K562 (cell line): Measurements from ENCODE around the gene OSBP2. TPM values are rescaled to one million over a fixed set of nuclear protein-coding genes. Genes with fewer than 3 reads are reported as not detected.

Experiments
- ATAC-seq: fragments of 200-7000 bp; cut with Tn5 transposase; 3 replicates; pipeline ENCODE4 v1.9.1; 2020; ENCODE audit warnings: moderate library complexity
- BruUV-seq: library from RNA; stranded (reverse); fragments of 400-500 nt; replicated peaks from 2 replicates; lab custom pipeline; 2021; lab: Mats Ljungman, UMichigan
- CTCF ChIA-PET: fragments of 300-600 bp; formaldehyde crosslinking; extraction: SDS; loops from one replicate; lab custom pipeline; 2021; ENCODE audit warnings: low intra/inter-chr PET ratio; lab: Yijun Ruan, JAX
- POLR2A ChIA-PET: fragments of 300-600, 350-650 bp; sonication (Branson Sonifier 250); formaldehyde crosslinking; extraction: SDS; loops from one replicate; lab custom pipeline; 2021; ENCODE audit warnings: antibody characterized with exemption, inconsistent platforms; lab: Yijun Ruan, JAX
- DNase-seq, 4 experiments: peaks; one replicate each; pipeline versions ENCODE4 v3.0.0 to v3.0.0-alpha.2; 2011 to 2018; ENCODE audit warnings: low spot score in 3 of 4, mixed read lengths in 3 of 4; ENCODE audit errors: extremely low read depth in 1 of 4
- FAIRE-seq: peaks from 2 replicates; lab custom pipeline; 2011; peaks lifted over from hg19 to GRCh38; lab: Jason Lieb, UNC
- H2AFZ ChIP-seq: 2 replicates; pipeline ENCODE4 v1.6.0; 2011; ENCODE audit warnings: low read depth, low read length, control low read depth, inconsistent platforms
- H3K27ac ChIP-seq: fragments of 200-600 bp; 3 replicates; pipeline ENCODE4 v1.8.0; 2011; ENCODE audit warnings: low read depth, mild to moderate bottlenecking, control low read depth, inconsistent platforms, low read length, moderate library complexity, mixed read lengths; ENCODE audit errors: extremely low read depth
- H3K27me3 ChIP-seq, 2 experiments: fragments of 300-600 bp in 1 of 2; 2 replicates in 1 of 2; 3 replicates in 1 of 2; pipeline versions ENCODE4 v1.6.0 to v1.8.0; 2011; ENCODE audit warnings: inconsistent platforms in 2 of 2, low read length in 2 of 2, mild to moderate bottlenecking in 1 of 2, mixed read lengths in 1 of 2, moderate library complexity in 1 of 2; ENCODE audit not compliant: control insufficient read depth in 2 of 2, insufficient read depth in 2 of 2
- H3K36me3 ChIP-seq: fragments of 300-600 bp; 3 replicates; pipeline ENCODE4 v1.8.0; 2011; ENCODE audit warnings: mild to moderate bottlenecking, low read length, inconsistent platforms; ENCODE audit not compliant: control insufficient read depth, insufficient read depth
- H3K4me1 ChIP-seq, 2 experiments: fragments of 200-600 bp in 1 of 2; replicated peaks in 1 of 2; 2 replicates in 1 of 2; 3 replicates in 1 of 2; pipeline versions ENCODE4 v1.5.1 to v1.8.0; 2011; ENCODE audit warnings: inconsistent platforms in 2 of 2, low read length in 2 of 2, mild to moderate bottlenecking in 1 of 2, mixed read lengths in 1 of 2, moderate library complexity in 1 of 2; ENCODE audit not compliant: control insufficient read depth in 2 of 2, insufficient read depth in 2 of 2
- H3K4me2 ChIP-seq: 2 replicates; pipeline ENCODE4 v1.6.1; 2011; ENCODE audit warnings: low read length, control low read depth, inconsistent platforms, mixed read lengths; ENCODE audit not compliant: insufficient read depth
- H3K4me3 ChIP-seq: fragments of 200-600 bp; sonication (generic), shearing (Covaris generic); 2 replicates; pipeline ENCODE4 v1.5.1; 2016; ENCODE audit warnings: control low read depth, inconsistent platforms
- H3K79me2 ChIP-seq: fragments of 200-600 bp; 3 replicates; pipeline ENCODE4 v1.8.0; 2011; ENCODE audit warnings: low read length, inconsistent platforms; ENCODE audit not compliant: control insufficient read depth, insufficient read depth
- H3K9ac ChIP-seq, 2 experiments: 2 replicates each; pipeline versions ENCODE4 v1.6.0 to v1.6.1; 2011; ENCODE audit warnings: low read depth in 2 of 2, low read length in 2 of 2, control low read depth in 1 of 2, inconsistent platforms in 1 of 2, mild to moderate bottlenecking in 1 of 2, mixed read lengths in 1 of 2; ENCODE audit not compliant: insufficient read depth in 1 of 2
- H3K9me1 ChIP-seq: one replicate; pipeline ENCODE4 v1.6.0; 2011; ENCODE audit warnings: inconsistent platforms, mild to moderate bottlenecking, low read length, moderate library complexity; ENCODE audit not compliant: control insufficient read depth, insufficient read depth
- H3K9me3 ChIP-seq: replicated peaks from 2 replicates; pipeline ENCODE4 v1.5.1; 2011; ENCODE audit warnings: low read depth, low read length, inconsistent platforms; ENCODE audit not compliant: control insufficient read depth, insufficient read depth
- H4K20me1 ChIP-seq: replicated peaks from 2 replicates; pipeline ENCODE4 v1.6.1; 2011; ENCODE audit warnings: low read length, inconsistent platforms, mixed read lengths; ENCODE audit not compliant: control insufficient read depth, insufficient read depth
- CBFB ChIP-seq: sonication (generic); formaldehyde crosslinking; IDR thresholded peaks from 2 replicates; pipeline ENCODE4 v1.4.0; 2020; ENCODE audit warnings: mild to moderate bottlenecking, missing genetic modification reagents
- PTBP1 ChIP-seq: fragments of 200-400 bp; formaldehyde crosslinking; IDR thresholded peaks from 2 replicates; pipeline ENCODE4 v1.6.1; 2017; ENCODE audit warnings: low read depth, low read length
- RBM39 ChIP-seq: fragments of 200-400 bp; formaldehyde crosslinking; optimal IDR thresholded peaks from 2 replicates; pipeline ENCODE3; 2018; ENCODE audit warnings: low read depth, low read length
- WGBS: fragments of 100-300 bp; shearing (Covaris generic); methylation state at CpG from one replicate; pipeline ENCODE4 v1.1.6; 2016; ENCODE audit warnings: low coverage, mixed read lengths; ENCODE audit not compliant: insufficient coverage; ENCODE audit errors: missing lambda C conversion rate; 5-methylcytosine and 5-hydroxymethylcytosine counted together
- in situ Hi-C: fragments of 300-500 bp; cut with MboI; formaldehyde crosslinking; loops from 4 replicates; pipeline ENCODE4 v1.15.0; 2018; ENCODE audit warnings: inconsistent platforms, mixed read lengths
- intact Hi-C: fragments of 100-400 bp; cut with micrococcal nuclease; formaldehyde crosslinking; loops from 2 replicates; pipeline ENCODE4 v1.14.2; 2022
- polyA plus RNA-seq, 8 experiments: library from polyadenylated mRNA; depleted of rRNA in 4 of 8; stranded (reverse) in 5 of 8; unstranded in 3 of 8; fragments of >200 nt; fragmentation: Nextera tagmentation in 2 of 8; fragmentation: Illumina TruSeq in 1 of 8; extraction: Ambion mirVana in 2 of 8; extraction: Trizol in 1 of 8; gene quantifications; 2 replicates each; pipeline versions ENCODE4 v1.2.1 to v1.2.3, GENCODE V29; 2011 to 2014; ENCODE audit warnings: inconsistent platforms in 1 of 8, missing spikeins in 1 of 8
- total RNA-seq, 7 experiments: library from RNA; depleted of rRNA in 6 of 7; stranded (reverse); fragments of >200 nt in 6 of 7; fragmentation: Illumina TruSeq in 2 of 7; extraction: Trizol in 2 of 7; gene quantifications; 2 replicates each; pipeline versions ENCODE4 v1.2.1 to v1.2.3, GENCODE V29; 2011 to 2021; ENCODE audit warnings: low replicate concordance in 1 of 7
- TF ChIP-seq, protein P1 (sequence below): fragments of 200-600 bp; sonication (generic); IDR thresholded peaks from one replicate; pipeline ENCODE4 v1.6.1; 2012; ENCODE audit warnings: mild to moderate bottlenecking, low read depth, low read length, inconsistent platforms

Gene OSBP2
- total and polyA plus RNA-seq, 9 of the 15 experiments (the other 6 are each of a cell fraction or from before 2014, with no cell fraction given) = 0.52 to 29.5 (median 21.6) TPM

GRCh38 chr22:30867746-30868662 lies 173.3 kb downstream of the OSBP2 start:
- ATAC-seq = no peak
- no peaks in the 10 kb centered on the region for H3K79me2 ChIP-seq
- H3K36me3 ChIP-seq = no peaks in the 10 kb centered on the region
- intact Hi-C loops = no loop called here
- H2AFZ ChIP-seq = no peak overlapping the region
- WGBS = 47% methylated on average over 14 of the region's 19 CpGs
- in situ Hi-C loops = no loop called here
- DNase-seq = peak in 1 of 4 experiments; percentile 2
- CTCF ChIA-PET = no interaction called here
- no peaks in the 10 kb centered on the region for H4K20me1 ChIP-seq
- no peaks in the 10 kb centered on the region for H3K27me3 ChIP-seq
- BruUV-seq = no TSS peak
- H3K27ac ChIP-seq = no peak overlapping the region
- H3K9me3 ChIP-seq = no peaks in the 10 kb centered on the region
- TF ChIP-seq CBFB (no peak), RBM39 (no peak), PTBP1 (no peak)
- TF ChIP-seq, protein P1, sequence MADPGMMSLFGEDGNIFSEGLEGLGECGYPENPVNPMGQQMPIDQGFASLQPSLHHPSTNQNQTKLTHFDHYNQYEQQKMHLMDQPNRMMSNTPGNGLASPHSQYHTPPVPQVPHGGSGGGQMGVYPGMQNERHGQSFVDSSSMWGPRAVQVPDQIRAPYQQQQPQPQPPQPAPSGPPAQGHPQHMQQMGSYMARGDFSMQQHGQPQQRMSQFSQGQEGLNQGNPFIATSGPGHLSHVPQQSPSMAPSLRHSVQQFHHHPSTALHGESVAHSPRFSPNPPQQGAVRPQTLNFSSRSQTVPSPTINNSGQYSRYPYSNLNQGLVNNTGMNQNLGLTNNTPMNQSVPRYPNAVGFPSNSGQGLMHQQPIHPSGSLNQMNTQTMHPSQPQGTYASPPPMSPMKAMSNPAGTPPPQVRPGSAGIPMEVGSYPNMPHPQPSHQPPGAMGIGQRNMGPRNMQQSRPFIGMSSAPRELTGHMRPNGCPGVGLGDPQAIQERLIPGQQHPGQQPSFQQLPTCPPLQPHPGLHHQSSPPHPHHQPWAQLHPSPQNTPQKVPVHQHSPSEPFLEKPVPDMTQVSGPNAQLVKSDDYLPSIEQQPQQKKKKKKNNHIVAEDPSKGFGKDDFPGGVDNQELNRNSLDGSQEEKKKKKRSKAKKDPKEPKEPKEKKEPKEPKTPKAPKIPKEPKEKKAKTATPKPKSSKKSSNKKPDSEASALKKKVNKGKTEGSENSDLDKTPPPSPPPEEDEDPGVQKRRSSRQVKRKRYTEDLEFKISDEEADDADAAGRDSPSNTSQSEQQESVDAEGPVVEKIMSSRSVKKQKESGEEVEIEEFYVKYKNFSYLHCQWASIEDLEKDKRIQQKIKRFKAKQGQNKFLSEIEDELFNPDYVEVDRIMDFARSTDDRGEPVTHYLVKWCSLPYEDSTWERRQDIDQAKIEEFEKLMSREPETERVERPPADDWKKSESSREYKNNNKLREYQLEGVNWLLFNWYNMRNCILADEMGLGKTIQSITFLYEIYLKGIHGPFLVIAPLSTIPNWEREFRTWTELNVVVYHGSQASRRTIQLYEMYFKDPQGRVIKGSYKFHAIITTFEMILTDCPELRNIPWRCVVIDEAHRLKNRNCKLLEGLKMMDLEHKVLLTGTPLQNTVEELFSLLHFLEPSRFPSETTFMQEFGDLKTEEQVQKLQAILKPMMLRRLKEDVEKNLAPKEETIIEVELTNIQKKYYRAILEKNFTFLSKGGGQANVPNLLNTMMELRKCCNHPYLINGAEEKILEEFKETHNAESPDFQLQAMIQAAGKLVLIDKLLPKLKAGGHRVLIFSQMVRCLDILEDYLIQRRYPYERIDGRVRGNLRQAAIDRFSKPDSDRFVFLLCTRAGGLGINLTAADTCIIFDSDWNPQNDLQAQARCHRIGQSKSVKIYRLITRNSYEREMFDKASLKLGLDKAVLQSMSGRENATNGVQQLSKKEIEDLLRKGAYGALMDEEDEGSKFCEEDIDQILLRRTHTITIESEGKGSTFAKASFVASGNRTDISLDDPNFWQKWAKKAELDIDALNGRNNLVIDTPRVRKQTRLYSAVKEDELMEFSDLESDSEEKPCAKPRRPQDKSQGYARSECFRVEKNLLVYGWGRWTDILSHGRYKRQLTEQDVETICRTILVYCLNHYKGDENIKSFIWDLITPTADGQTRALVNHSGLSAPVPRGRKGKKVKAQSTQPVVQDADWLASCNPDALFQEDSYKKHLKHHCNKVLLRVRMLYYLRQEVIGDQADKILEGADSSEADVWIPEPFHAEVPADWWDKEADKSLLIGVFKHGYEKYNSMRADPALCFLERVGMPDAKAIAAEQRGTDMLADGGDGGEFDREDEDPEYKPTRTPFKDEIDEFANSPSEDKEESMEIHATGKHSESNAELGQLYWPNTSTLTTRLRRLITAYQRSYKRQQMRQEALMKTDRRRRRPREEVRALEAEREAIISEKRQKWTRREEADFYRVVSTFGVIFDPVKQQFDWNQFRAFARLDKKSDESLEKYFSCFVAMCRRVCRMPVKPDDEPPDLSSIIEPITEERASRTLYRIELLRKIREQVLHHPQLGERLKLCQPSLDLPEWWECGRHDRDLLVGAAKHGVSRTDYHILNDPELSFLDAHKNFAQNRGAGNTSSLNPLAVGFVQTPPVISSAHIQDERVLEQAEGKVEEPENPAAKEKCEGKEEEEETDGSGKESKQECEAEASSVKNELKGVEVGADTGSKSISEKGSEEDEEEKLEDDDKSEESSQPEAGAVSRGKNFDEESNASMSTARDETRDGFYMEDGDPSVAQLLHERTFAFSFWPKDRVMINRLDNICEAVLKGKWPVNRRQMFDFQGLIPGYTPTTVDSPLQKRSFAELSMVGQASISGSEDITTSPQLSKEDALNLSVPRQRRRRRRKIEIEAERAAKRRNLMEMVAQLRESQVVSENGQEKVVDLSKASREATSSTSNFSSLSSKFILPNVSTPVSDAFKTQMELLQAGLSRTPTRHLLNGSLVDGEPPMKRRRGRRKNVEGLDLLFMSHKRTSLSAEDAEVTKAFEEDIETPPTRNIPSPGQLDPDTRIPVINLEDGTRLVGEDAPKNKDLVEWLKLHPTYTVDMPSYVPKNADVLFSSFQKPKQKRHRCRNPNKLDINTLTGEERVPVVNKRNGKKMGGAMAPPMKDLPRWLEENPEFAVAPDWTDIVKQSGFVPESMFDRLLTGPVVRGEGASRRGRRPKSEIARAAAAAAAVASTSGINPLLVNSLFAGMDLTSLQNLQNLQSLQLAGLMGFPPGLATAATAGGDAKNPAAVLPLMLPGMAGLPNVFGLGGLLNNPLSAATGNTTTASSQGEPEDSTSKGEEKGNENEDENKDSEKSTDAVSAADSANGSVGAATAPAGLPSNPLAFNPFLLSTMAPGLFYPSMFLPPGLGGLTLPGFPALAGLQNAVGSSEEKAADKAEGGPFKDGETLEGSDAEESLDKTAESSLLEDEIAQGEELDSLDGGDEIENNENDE = no peak
- no peak overlapping the region for H3K4me3 ChIP-seq
- H3K9me1 ChIP-seq = no peaks in the 10 kb centered on the region
- POLR2A ChIA-PET = interaction anchor here (0.7 kb wide), 1 partner anchor 17 kb away, joined by 4 read pairs; no protein-coding TSS in a partner anchor
- no peak overlapping the region for H3K4me2 ChIP-seq
- H3K4me1 ChIP-seq = peaks cover 12 to 41% of the 10 kb centered on the region in 2 experiments; a peak in 4 of 5 replicates
- H3K9ac ChIP-seq = peak overlapping the region in 1 of 2 experiments; percentile 26; a peak in 1 of 4 replicates
- no peak for FAIRE-seq
